GM18505 (cell line): ENCODE data around the gene OTUB2.

Source experiments
- ATAC-seq: cut with Tn5 transposase; IDR thresholded peaks from one replicate; pipeline ENCODE4 v1.9.1; 2021; ENCODE audit not compliant: unreplicated experiment
- POLR2A ChIP-seq: IDR thresholded peaks from 4 replicates; pipeline ENCODE4 v1.6.1; 2011; ENCODE audit warnings: borderline replicate concordance; ENCODE audit not compliant: insufficient read depth, insufficient read length; ENCODE audit errors: extremely low read depth

The OTUB2 gene

GRCh38 chr14:94034886-94035285, 8.7 kb downstream of the OTUB2 start:
- no peak for ATAC-seq
- TF ChIP-seq POLR2A, result no peak

DNA sequence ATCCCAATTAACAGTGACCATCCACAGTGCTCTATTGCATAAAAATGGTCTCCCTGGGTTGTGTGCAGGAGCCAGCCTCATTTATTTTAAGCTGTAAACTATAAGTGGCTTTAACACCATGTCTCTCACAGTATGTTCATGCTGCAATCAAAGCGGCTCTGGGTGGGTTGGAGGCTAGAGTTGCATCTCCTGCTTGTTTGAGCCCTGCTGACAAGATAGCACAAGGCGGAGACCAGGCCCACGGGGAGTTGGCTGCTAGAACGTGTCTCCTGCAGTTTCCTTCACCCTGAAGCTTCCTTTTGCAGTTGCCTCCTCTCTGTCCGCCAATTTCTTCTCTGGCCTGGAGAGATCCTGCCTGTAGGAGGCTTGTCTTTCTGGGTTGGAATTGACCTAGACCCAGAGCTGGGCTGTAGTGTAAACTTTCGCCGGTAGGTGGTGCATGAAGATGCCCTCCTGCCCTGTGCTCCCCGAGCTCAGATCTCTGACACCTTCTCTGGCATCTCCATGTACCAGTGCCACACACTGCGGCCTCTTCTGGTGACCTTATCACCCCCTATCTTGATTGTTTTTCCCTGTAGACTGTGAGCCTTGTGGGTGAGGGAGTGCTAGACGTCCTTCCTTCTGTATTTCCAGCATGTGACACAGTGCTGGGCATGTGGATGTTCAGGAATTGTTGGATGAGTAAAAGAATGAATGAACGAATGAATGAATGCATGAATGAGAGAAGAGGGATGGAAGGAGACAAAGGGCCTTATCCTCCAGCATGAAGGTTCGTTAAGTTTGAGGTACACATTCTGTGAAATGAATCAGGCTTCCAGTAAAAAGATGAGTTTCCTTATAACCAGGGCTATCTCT, 10.4 kb downstream of the OTUB2 start:
- TF ChIP-seq POLR2A, result no peak
- ATAC-seq, result peak; percentile 87

DNA sequence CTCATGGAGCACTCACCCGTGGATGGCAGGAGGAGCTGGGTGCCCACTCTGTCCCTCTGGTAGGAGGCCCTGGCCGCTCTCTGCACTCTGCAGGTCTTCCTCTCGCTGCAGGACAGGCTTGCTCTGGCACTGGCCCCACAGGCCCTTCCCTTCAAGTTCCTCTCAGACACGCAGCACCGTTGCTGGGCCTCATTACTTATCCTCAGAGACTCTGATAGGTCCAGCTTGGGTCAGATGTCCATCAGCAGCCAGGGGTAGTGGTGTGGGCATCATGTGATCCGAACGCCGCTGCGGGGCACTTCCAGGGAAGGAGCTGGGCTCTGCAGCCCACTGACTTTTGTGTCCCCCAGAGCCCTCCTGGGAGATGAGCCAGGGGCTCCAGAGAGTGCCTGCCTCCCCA, 11.8 kb downstream of the OTUB2 start:
- TF ChIP-seq POLR2A, result no peak

GRCh38 chr14:94038510-94038909, 12.4 kb downstream of the OTUB2 start:
- TF ChIP-seq POLR2A, result no peak
- ATAC-seq, result no peak

More for the DNA sequence above, 11.8 kb downstream of the OTUB2 start:
- ATAC-seq, result no peak

DNA sequence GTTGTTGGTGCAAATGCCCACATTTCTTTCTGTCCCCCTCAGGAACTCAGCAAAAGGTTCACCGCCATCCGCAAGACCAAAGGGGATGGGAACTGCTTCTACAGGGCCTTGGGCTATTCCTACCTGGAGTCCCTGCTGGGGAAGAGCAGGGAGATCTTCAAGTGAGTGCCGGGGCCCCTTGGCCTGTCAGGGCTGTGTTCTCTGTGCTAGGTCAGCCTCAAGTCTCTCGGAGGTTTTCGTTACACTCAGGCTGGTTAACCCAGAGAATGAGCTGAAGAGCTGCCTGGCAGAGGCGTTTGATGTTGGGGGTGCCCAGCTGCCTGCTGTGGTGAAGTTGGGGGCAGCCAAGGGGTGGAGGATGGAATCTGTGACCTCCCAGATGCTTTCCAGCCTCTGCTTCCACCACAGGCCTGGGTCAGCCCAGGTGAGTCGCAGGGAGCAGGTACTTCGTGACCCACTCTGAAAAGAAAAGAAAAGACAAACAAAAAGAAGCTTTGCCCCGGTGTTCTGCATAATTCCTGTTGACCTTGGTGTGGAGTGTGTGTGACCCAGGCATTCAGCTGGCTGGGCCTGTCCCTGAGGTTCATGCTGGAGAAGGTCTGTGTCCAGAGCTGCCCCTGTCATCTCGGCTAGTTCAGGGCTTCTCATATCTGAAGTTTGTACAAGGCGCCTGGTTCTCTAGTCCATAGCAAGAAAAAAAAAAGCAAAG, 12.9 kb downstream of the OTUB2 start:
- ATAC-seq, result no peak
- TF ChIP-seq POLR2A, result no peak

DNA sequence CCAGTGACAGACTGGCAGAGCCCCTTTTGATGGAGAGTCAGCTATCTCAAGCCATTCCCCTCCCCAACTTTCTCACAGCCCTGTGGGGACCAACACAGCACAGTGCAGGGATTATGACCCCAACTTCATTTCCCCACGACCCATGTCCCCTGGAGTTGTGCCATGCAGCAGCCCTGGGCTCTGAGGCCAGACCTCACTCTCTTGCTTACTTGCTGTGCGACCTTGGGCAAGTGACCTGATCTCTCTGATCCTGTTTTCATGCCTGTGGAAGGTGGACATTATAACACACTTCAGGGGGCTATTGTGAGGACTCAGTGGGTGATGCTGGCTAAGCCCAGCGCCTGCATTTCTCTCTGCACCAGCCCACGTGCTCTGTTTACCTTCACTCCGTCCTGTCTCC, 14.1 kb downstream of the OTUB2 start:
- ATAC-seq, result no peak
- no peak for TF ChIP-seq POLR2A

DNA sequence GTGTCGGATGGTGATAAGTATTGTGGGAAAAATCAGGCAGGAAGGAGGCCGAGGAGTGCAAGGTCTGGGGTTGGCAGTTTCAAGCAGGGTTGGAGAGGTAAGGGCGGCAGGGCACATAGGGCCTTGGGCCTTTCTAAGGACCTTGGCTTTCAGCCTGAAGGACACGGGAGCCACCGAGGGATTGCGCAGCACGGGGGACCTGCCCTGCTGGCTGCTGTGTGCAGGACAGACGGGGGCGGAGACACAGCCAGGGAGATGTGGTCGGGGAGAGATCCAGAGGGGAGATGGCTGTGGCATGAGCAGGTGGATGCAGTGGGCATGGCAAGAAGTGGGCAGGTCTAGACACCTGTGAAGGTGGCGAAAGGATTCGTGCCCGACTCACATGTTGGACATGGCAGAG, 14.7 kb downstream of the OTUB2 start:
- no peak for ATAC-seq

DNA sequence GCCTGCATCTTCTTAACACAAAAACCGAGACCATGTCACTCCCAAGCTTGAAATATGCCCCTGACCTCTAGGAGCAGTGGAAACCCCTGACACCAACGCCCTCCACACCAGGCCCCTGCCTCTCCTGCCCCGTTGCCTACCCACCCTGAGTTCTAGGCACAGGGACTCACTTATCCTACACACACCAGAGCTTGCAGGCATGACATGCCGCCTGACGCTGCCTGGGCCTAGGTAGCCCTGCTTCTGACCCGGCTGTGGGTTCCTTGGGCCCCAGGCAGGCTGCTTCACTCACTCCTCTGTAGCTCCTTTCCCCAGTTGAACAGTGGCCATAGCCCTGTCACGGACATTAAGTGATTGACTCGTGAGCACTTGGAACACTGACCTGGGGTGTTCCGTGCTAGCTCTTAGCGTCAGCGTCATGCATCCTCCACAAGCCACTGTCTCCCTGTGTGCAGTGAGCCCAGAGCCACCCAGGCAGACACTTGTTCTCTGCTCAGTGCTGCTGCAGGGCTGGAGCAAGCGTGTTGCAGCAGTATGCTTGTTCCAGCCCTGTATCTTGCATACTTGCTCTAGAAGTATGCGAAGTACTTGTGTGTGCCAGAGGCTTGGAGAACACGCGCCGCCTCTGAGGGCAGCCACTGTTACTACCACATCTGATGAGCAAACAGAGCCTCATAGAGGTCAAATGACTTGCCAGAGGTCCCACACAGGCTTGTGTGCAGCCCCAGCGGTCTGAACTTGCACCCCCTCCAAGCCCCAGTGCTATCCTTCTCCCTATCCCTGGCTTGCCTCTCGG, 15.6 kb downstream of the OTUB2 start:
- no peak for TF ChIP-seq POLR2A
- no peak for ATAC-seq

More for the DNA sequence above, 14.7 kb downstream of the OTUB2 start:
- TF ChIP-seq POLR2A, result no peak

DNA sequence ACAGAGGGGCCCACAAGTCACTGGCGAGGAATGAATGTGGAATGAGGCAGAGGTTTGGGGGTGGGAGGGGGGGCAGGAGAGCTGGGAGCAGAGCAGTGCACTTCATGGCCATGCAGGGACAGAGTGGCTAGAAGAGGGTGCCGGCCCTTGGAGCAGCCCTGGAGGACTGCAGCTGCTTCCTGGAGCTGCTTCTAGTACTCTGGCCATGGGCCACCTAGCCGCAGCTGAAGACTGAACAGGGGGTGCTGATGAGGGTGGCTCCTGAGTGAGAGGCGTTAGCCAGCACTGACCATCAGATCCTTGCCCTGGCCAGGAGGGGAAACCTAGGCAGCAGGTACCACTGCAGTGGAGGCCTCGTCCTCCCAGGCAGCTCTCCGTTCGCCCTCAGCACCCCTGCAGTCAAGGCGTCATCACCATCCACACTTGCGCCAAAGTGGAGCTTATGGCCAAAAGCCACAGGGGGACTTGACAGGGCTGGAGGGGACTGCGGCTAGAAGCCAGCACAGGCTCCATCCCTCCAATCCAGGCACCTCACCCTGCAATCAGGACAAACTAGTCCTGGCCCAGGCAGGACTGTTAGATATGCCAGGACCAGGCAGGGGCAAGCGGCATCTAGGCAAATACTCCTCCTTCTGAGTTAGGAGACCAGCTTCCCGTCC, 16.4 kb downstream of the OTUB2 start:
- no peak for ATAC-seq
- TF ChIP-seq POLR2A, result no peak

GRCh38 chr14:94043111-94043755, 17.1 kb downstream of the OTUB2 start:
- no peak for TF ChIP-seq POLR2A
- ATAC-seq, result no peak

DNA sequence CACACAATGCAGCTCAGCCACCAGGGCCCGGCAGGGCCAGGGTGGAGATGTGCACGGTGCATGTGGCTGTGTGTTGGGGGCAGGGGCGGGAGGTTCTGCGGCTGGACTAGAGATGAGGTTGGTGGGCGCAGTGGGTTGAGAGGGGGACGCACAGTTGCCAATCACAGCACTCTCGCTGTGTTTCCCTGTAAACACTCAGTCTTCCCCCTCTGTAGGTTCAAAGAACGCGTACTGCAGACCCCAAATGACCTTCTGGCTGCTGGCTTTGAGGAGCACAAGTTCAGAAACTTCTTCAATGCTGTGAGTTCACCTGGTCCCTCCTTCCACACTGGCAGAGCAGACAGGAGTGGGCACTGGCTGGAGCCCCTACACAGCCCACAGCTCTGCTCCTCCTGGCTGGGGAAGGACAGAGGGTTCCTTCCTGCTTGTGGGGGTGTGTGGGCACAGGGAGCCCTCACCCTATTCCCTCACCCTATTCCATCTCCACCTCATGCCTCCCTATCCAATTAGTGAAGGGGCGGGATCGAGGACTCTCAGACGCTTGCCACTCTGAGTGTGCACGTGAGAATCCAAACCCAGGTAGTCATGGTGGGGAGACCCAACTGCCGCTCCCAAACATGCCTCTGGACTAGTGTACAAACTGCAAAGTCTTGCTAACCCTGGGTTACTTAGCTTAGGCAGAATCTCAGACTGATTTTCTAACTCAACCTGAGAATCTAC, 17.8 kb downstream of the OTUB2 start:
- ATAC-seq, result no peak
- no peak for TF ChIP-seq POLR2A
